Hypothalamus (tissue), 51 donors: ENCODE results near the gene TGM6.
"Not testable (repeated sequence)": the region's sequence is repeated elsewhere in the genome, so short reads cannot be mapped to it uniquely, and the experiment has no call there.

Source experiments
- DNase-seq, 51 donors: peaks; one replicate each; lab custom pipeline; 2025; lab: John Stamatoyannopoulos, UW

TGM6 gene

GRCh38 chr20:2397091-2397490 is 16.4 kb downstream of the TGM6 start:
- DNase-seq = no peak

- no peak for DNase-seq
Measured at GRCh38 chr20:2397595-2398145, 17.0 kb downstream of the TGM6 start.

GRCh38 chr20:2398449-2398848 is 17.7 kb downstream of the TGM6 start:
- no peak for DNase-seq

GRCh38 chr20:2399390-2399789 is 18.7 kb downstream of the TGM6 start:
- DNase-seq = no peak

- DNase-seq = no peak
Measured at GRCh38 chr20:2400290-2400689, 19.6 kb downstream of the TGM6 start.

- no peak for DNase-seq
Measured at GRCh38 chr20:2401527-2401926, 20.8 kb downstream of the TGM6 start.

- no peak for DNase-seq
Measured at GRCh38 chr20:2402271-2402980, 21.7 kb downstream of the TGM6 start.

GRCh38 chr20:2403291-2404052 is 22.8 kb downstream of the TGM6 start:
- DNase-seq = no peak

GRCh38 chr20:2405693-2406065 is 25.0 kb downstream of the TGM6 start:
- no peak for DNase-seq

GRCh38 chr20:2407355-2407754 is 26.7 kb downstream of the TGM6 start:
- DNase-seq = not testable (repeated sequence)

GRCh38 chr20:2408111-2408510 is 27.4 kb downstream of the TGM6 start:
- no peak for DNase-seq

- no peak for DNase-seq
Measured at GRCh38 chr20:2416541-2417212, 36.0 kb downstream of the TGM6 start.

GRCh38 chr20:2417213-2417541 is 36.5 kb downstream of the TGM6 start:
- DNase-seq = no peak

- no peak for DNase-seq
Measured at GRCh38 chr20:2418388-2418787, 37.7 kb downstream of the TGM6 start.

- DNase-seq = no peak
Measured at GRCh38 chr20:2420510-2420909, 39.8 kb downstream of the TGM6 start.

- no peak for DNase-seq
Measured at GRCh38 chr20:2421247-2421646, 40.5 kb downstream of the TGM6 start.

GRCh38 chr20:2429051-2429450 is 48.4 kb downstream of the TGM6 start:
- DNase-seq = no peak

- DNase-seq = no peak
Measured at GRCh38 chr20:2430538-2430937, 49.8 kb downstream of the TGM6 start.

- no peak for DNase-seq
Measured at GRCh38 chr20:2431185-2431584, 50.5 kb downstream of the TGM6 start.

- DNase-seq = no peak
Measured at GRCh38 chr20:2446845-2447244, 66.1 kb downstream of the TGM6 start.

- no peak for DNase-seq
Measured at GRCh38 chr20:2449386-2449785, 68.7 kb downstream of the TGM6 start.

GRCh38 chr20:2451422-2451821 is 70.7 kb downstream of the TGM6 start:
- no peak for DNase-seq
